ENCODE results near the gene PLAAT3.
"Not testable (repeated sequence)": the region's sequence is repeated elsewhere in the genome, so short reads cannot be mapped to it uniquely, and the experiment has no call there.

Gene PLAAT3

DNA sequence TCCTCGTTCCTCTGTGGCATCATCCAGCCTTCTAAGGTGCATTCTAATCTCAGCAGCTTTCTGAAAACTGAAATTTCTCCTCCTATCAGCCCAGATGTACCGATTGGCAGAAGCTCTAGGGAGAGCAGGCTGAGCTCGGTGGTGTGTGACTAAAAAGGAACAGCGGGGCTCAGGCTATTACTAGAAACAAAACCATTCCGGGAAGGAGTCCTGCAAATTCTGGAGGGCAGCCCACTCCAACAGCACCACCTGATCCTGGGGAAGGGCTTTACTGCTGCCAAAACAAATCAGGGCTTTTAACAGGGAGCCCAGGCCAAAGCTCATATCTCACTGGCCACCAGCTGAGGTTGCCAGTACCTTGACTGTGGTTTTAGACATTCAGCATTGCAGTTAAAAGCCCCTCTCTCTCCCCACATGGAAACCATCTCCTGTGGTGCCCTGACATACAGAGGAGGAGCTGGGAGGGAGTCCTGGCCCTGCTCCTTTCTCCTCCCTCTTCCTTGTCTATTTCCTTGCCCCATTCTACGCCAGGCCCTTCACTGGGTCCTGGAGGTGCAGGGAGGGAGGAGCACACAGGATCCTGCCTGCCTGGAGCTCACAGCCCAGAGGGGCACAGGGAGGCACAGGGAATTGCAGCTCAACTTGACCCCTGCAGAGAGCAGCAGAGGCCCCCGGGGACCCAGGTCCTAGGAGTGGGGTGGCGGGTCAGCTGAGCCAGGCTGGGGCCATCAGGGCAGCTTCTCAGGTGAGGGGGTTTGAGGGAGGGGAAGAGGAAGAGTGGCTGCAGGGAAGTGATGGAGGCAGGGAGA is 76.7 kb downstream of the PLAAT3 start:
- DNase-seq, result peak; percentile 8

DNA sequence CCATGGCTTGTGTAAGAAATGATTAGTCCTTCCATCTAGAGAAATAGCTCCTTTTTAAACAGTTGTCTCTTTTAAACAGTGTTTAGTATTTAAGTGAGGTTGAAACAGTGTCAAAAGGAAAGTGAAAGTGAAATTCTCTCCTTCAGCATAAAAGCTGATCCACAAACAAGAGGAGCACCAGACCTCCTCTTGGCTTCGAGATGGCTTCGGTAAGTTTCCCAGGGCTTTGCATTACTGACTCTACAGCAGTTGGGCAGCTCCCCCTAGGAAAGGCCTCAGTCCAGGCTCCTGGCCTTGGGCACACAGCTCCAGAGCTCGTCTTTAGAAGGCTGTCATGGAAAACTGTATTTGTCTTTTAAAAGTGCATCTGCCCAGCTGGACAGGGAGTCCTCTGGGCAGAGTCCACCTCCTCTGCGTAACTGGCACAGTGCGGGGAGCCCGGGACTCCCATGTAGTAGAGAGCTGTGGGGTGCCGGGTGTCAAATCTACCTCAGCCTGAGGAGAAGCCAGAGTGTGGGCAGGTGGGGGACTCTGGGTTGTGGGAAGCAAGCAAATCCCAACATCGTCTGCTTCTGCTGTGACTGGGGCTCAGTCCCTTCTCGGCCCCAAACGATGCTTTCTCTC is 77.5 kb downstream of the PLAAT3 start, which contains the start of gene PLAAT4:
Gene PLAAT4, plus strand, starts transcription at position 140 of the 624 bp plus-strand sequence. Its CDS starts 61 bp downstream, at position 201.
- peak; percentile 47 for DNase-seq

DNA sequence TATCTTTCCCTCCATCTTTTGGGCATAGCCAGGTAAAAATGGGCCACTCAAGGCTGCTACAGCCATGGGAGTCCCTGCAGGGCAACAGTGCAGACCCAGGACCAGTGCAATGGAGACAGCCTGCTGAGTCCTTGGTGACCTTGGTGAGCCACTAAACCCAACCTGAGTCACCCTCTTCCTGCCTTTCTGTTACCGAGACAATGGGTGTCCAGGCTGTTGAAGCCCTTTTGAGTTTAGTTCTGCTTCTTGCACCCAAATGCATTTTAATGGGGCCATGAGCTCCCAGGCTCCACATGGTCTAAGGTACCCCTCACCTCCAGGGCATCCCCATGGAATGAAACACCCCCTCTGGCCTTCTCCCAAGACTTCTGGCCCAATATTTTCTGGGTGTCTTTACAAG is 78.5 kb downstream of the PLAAT3 start:
- no peak for DNase-seq

DNA sequence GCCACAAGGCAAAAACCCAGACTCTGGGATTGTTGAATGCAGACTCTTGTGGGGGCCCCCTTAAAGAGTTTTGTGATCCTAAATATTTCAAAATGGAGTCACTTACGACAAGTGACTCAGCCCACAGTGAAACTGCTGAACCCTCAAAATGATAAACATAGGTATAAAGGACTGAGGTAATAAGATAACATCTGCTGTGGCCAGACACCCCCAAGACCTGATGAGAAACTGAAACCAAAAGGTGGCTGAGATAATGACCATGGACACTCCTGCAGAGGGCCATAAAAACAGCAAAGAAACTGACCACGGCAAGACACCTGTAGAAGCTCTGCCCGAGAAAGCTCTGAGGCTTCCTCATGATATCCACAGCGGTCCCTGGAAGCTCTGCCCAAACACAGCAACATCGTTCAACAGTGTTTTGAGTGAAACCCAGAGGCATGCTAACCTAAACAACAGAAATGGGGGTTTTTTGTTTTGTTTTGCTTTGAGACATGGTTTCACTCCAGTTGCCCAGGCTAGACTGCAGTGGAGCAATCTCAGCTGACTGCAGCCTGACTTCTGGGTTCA is 79.3 kb downstream of the PLAAT3 start:
- DNase-seq, result no peak

DNA sequence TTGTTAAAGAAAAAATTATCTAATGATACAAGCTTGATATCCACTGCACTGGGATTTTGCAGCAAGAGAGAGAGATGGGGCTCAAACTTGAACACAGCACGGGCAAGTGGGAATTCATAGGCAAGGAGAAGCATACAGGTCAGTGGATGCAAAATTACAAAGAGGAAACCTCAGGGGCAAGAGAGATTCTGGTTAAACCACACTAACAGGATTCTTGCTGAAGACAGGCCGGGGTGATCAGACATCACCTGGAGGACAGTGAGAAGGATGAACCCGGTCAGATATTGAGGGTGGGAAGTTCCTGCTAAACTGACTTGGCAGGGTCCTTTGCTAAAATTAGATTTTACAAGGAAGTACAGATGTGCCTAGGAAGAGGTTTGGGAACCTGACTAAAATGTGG is 80.2 kb downstream of the PLAAT3 start:
- no peak for DNase-seq

DNA sequence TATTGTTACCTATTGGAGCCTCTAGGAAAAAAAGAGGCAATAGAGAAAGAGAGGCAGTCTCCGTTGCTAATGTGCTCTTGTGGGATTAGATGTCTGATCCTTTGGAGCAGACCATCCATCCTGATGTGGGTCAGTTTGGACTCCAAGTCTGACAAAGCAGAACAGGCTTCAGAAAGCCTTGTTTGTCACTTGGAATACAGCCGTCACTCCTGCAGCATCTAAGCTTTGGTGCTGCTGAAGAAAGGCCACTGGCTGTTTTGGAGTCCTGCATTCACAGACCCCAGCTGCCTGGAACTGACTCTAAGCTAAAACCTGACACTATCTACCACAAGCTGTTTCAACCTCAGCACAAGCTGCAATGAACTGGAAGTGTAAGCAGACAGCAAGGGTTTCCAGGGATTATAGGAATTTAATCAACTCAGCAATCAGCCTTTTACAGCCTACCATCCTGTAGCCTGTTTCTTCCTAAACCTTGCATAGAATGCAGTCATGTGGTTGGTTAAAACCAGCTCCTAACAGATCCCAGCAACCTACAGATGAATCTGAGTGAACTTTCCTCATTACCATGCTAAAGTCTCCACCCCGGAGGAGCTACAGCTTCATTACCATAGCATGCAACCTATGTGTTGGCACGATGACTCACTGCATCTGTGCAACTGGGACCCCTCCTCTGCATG is 81.3 kb downstream of the PLAAT3 start:
- no peak for DNase-seq

DNA sequence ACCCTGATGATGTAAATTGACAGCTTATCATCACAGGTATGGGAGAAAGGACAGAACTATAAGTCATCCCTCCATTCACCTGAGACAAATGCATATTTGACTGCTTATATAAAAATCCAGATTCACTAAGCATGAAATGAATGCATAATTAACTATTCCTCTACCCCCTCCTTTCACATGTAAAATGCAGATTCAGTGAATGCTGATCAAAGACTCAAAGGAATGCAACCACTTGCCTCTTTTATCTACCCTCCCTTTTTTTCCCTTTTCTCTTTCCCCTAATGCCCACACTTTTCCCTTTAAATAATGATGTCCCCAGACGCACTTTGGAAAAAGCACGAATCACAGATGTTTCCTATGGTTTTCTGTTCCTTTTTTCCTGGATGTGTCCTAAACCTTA is 82.1 kb downstream of the PLAAT3 start:
- DNase-seq, result no peak

DNA sequence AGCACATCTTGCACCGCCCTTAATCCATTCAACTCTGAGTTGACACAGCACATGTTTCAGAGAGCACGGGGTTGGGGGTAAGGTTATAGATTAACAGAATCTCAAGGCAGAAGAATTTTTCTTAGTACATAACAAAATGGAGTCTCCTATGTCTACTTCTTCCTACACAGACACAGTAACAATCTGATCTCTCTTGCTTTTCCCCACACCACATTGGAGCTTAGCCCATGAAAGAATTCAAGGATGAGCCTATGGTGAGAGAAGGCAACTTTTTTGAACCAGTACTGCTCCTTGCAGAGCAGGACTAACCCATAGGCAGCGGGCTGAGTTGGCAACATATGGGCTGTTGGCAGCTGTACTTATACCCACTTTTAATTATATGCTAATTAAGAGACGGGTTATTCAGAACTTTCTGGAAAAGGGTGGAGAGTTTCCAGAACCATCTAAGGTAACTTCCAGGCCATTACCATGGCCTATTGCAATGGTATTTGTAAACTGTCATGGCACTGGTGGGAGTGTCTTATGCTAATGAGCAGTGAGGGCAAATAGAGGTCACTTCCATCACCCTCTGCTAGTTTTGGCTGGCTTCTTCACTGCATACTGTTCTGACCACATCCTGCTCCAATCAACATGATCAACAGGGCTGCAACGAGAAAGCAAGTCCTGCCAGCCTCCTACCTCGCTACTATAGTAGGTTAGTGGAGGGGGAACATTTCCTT is 83.0 kb downstream of the PLAAT3 start:
- DNase-seq, result peak; percentile 76

DNA sequence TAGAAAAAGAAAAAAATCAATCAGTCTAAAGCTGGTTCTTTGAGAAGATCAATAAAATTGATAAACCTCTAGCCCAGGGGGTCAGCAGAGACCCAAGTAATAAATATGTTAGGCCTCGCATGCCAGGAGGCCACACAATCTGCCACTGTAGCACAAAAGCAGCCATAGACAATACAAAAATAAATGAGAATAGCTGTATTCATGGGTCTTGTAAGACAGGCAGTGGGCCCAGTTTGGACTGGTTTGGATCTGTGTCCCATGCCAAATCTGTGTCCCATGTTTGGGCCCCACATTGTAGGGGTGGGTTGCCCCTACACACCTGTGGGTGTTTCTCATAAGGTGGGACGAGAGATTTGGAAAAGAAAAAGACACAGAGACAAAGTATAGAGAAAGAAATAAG is 84.2 kb downstream of the PLAAT3 start:
- DNase-seq, result no peak

DNA sequence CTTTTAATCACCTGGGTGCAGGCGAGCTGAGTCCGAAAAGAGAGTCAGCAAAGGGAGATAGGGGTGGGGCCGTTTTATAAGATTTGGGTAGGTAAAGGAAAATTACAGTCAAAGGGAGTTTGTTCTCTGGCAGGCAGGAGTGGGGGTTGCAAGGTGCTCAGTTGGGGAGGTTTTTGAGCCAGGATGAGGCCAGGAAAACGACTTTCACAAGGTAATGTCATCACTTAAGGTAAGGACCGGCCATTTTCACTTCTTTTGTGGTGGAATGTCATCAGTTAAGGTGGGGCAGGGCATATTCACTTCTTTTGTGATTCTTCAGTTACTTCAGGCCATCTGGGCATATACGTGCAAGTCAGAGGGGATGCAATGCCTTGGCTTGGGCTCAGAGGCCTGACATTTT is 84.9 kb downstream of the PLAAT3 start:
- not testable (repeated sequence) for DNase-seq

DNA sequence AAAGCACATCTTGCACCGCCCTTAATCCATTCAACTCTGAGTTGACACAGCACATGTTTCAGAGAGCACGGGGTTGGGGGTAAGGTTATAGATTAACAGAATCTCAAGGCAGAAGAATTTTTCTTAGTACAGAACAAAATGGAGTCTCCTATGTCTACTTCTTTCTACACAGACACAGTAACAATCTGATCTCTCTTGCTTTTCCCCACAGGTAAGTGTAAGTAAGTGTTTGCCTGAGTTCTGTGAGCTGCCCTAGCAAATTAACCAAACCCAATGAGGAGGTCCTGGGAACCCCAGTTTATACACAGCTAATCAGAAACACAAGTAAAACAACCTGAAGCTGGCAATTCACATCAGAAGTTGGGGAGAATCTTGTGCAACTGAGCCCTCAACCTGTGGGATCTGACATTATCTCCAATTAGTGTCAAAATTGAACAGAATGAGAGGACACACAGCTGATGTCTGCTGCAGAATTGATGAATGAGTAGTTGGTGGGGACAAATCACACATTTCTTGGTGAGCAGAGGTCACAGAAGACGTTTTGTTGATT is 85.4 kb downstream of the PLAAT3 start:
- DNase-seq, result not testable (repeated sequence)

DNA sequence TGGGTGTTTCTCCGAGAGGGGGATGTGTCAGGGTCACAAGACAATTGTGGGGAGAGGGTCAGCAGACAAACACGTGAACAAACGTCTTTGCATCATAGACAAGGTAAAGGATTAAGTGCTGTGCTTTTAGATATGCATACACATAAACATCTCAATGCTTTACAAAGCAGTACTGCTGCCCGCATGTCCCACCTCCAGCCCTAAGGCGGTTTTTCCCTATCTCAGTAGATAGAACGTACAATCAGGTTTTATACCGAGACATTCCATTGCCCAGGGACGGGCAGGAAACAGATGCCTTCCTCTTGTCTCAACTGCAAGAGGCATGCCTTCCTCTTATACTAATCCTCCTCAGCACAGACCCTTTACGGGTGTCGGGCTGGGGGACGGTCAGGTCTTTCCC is 86.1 kb downstream of the PLAAT3 start:
- DNase-seq, result not testable (repeated sequence)

DNA sequence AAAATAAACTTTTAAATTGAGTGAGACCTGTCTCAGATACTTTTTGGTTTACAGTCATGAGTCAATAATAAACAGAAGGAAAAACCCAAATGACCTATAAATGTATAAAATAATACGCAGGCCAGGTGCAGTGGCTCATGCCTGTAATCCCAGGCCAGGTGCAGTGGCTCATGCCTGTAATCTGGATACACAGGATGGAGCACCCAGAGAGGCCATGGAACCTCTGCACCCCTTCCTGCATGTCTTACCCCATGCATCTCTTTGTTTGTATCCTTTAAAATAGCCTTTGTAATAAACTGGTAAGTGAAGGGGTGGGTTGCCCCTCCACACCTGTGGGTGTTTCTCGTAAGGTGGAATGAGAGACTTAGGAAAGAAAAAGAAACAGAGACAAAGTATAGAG is 86.6 kb downstream of the PLAAT3 start:
- DNase-seq, result no peak

Data from fibroblast of skin of back (primary cell).